Kidney (tissue), 14 donors: ENCODE results near the gene MOGAT2. TPM values are rescaled to one million over a fixed set of nuclear protein-coding genes. Genes with fewer than 3 reads are reported as not detected.

Source experiments
- DNase-seq, 5 donors: peaks; one replicate each; pipeline ENCODE4 v3.0.0-alpha.2; 2013 to 2020
- FAIRE-seq: peaks from 2 replicates; lab custom pipeline; 2012; peaks lifted over from hg19 to GRCh38; lab: Jason Lieb, UNC
- H3K27ac ChIP-seq, 2 donors: one replicate each; pipeline ENCODE4 v1.7.0; 2013; ENCODE audit warnings: low read depth in 2 of 2, low read length in 2 of 2, inconsistent platforms in 1 of 2
- H3K27me3 ChIP-seq: one replicate; pipeline ENCODE4 v1.7.1; 2013; ENCODE audit warnings: low read length, inconsistent platforms; ENCODE audit not compliant: control insufficient read depth, insufficient read depth
- H3K36me3 ChIP-seq, 3 donors: one replicate each; pipeline versions ENCODE4 v1.7.0 to v1.7.1; 2013; ENCODE audit warnings: low read length in 3 of 3, control low read depth in 1 of 3, inconsistent platforms in 1 of 3; ENCODE audit not compliant: insufficient read depth in 3 of 3, control insufficient read depth in 2 of 3
- H3K4me1 ChIP-seq, 3 donors: one replicate each; pipeline versions ENCODE4 v1.7.0 to v1.7.1; 2013; ENCODE audit warnings: low read length in 3 of 3, inconsistent platforms in 1 of 3, low read depth in 1 of 3; ENCODE audit not compliant: control insufficient read depth in 2 of 3, insufficient read depth in 2 of 3
- H3K4me3 ChIP-seq, 3 donors: one replicate each; pipeline versions ENCODE4 v1.7.0 to v1.8.1; 2013; ENCODE audit warnings: low read length in 3 of 3, control low read depth in 1 of 3, inconsistent platforms in 1 of 3
- H3K9ac ChIP-seq, 3 donors: one replicate each; pipeline versions ENCODE4 v1.7.0 to v1.7.1; 2013; ENCODE audit warnings: low read length in 3 of 3, control low read depth in 1 of 3, inconsistent platforms in 1 of 3
- H3K9me3 ChIP-seq, 3 donors: one replicate each; pipeline versions ENCODE4 v1.7.0 to v1.7.1; 2013; ENCODE audit warnings: low read length in 3 of 3, control low read depth in 1 of 3, inconsistent platforms in 1 of 3; ENCODE audit not compliant: control insufficient read depth in 2 of 3, insufficient read depth in 1 of 3
- intact Hi-C: fragments of 100-400 bp; cut with DNase I; formaldehyde crosslinking; loops from one replicate; pipeline ENCODE4 v1.11.1; 2022
- polyA plus RNA-seq: library from polyadenylated mRNA; stranded (reverse); fragments of 350-450 nt; fragmentation: Illumina TruSeq; extraction: RNeasy Lipid Tissue Mini Kit (QIAGEN cat#74804); gene quantifications from one replicate; pipeline ENCODE4 v1.2.3, GENCODE V29; 2014; ENCODE audit warnings: low read depth, low replicate concordance; ENCODE audit not compliant: insufficient read depth
- total RNA-seq: library from RNA; stranded (reverse); fragmentation: NEBNext Ultra II Directional; extraction: Animal tissue kit (Norgen Biotek cat#: 25700); gene quantifications from one replicate; pipeline ENCODE4 v1.2.1, GENCODE V29; 2021
- TF ChIP-seq, protein P1 (sequence below): IDR thresholded peaks from 3 replicates; pipeline ENCODE4 v1.5.1; 2012; ENCODE audit warnings: mild to moderate bottlenecking, moderate library complexity, borderline replicate concordance; ENCODE audit not compliant: insufficient read depth; ENCODE audit errors: extremely low read depth
- donor health status: control.
- donor health status: control.
- donor health status: control.
- donor health status: control.
- donor health status: control.
- donor health status: DM: yes; HTN: yes; CAD: no.
- donor health status: Normal renal cell carcinoma (clear cell type).

MOGAT2 gene
- total and polyA plus RNA-seq, 2 donors from 2014 or later = 1.1 TPM; not detected in 1

- Histone ChIP-seq H3K27ac (no peak within 1 kb of the TSS), H3K27me3 (peaks cover 3% of the 10 kb centered on the region), H3K4me1 (peaks cover 0 to 10% (median 5%) of the 10 kb centered on the region in 3 donors), H3K9me3 (no peaks in the 10 kb centered on the region), H3K9ac (no peak within 1 kb of the TSS), H3K36me3 (no peaks in the 10 kb centered on the region), H3K4me3 (peak within 1 kb of the TSS; percentile 28 to 56 (median 50))
- intact Hi-C loops = no loop called here
- no peak for FAIRE-seq
- peak; percentile 86 to 93 (median 87) for DNase-seq
- TF ChIP-seq, protein P1, sequence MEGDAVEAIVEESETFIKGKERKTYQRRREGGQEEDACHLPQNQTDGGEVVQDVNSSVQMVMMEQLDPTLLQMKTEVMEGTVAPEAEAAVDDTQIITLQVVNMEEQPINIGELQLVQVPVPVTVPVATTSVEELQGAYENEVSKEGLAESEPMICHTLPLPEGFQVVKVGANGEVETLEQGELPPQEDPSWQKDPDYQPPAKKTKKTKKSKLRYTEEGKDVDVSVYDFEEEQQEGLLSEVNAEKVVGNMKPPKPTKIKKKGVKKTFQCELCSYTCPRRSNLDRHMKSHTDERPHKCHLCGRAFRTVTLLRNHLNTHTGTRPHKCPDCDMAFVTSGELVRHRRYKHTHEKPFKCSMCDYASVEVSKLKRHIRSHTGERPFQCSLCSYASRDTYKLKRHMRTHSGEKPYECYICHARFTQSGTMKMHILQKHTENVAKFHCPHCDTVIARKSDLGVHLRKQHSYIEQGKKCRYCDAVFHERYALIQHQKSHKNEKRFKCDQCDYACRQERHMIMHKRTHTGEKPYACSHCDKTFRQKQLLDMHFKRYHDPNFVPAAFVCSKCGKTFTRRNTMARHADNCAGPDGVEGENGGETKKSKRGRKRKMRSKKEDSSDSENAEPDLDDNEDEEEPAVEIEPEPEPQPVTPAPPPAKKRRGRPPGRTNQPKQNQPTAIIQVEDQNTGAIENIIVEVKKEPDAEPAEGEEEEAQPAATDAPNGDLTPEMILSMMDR = no peak
Observed at GRCh38 chr11:75768112-75768908, 50.7 kb downstream of the MOGAT2 start, which contains the start of gene DGAT2. DGAT2 (plus strand) TSS chr11:75768778; CDS start chr11:75768992, 214 bp downstream.

DNA sequence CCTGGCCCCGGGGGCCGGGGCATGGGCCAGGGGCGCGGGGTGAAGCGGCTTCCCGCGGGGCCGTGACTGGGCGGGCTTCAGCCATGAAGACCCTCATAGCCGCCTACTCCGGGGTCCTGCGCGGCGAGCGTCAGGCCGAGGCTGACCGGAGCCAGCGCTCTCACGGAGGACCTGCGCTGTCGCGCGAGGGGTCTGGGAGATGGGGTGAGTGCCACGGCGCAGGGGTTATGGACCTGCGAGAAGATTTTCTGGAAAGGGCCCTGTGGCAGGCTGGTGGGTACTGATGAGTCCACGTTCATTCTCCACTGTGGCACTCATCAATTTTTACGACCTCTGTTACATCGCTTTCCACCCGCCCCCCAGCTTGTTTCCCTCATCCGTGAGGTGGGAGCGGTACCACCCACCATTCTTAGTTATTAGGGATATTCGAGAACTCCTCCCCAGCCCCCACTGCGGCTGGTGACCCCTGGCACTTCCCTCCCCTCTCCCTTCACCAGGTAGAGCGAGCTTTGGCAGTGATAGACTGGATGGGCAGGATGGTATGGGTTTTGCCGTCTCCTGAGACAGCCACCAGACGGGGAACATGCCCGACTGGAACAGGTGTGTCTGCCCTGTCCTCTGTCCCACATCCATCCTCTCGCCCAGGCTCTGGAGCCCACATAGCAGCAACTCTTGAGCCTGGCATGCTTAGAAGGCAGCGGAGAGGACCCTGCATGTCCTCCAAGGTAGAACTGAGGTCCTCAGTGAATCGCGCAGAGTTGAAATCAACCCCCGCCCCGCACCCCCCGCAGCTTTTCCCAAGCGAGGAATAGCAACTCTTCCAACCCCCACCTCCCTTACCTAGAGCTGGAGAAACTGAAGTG lies 51.5 kb downstream of the MOGAT2 start:
- no peak for FAIRE-seq
- peaks cover 0 to 10% (median 5%) of the 10 kb centered on the region in 3 donors for H3K4me1 ChIP-seq
- intact Hi-C loops = no loop called here
- DNase-seq = peak in 4 of 5 donors; percentile 17 to 69 (median 40)
- H3K9ac ChIP-seq = no peak overlapping the region
- H3K27ac ChIP-seq = no peak overlapping the region
- no peaks in the 10 kb centered on the region for H3K9me3 ChIP-seq
- peak overlapping the region in 2 of 3 donors; percentile 25 to 50 for H3K4me3 ChIP-seq
- TF ChIP-seq, protein P1 = no peak
- peaks cover 3% of the 10 kb centered on the region for H3K27me3 ChIP-seq
- no peaks in the 10 kb centered on the region for H3K36me3 ChIP-seq

DNA sequence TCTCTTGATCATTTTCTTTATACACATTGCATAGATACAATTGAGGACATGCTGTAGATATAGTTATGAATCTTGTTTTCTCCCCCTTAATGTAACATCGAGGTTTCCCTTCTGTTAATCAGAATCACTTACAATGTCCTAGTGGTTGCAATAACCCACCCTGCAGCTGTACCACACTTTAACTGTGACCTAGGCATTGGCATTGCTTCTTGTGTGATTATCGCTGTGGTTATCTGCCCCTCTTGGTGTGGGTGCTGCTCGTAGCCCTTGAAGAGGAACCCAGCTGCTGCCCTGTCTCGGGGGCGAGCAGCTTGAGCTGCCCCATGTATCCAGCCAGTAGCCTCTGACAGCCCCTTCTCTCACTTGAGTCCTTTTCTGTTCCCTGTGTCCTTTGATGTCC lies 52.5 kb downstream of the MOGAT2 start:
- no peaks in the 10 kb centered on the region for H3K9me3 ChIP-seq
- TF ChIP-seq, protein P1 = no peak
- H3K4me1 ChIP-seq = peaks cover 0 to 10% (median 5%) of the 10 kb centered on the region in 3 donors
- FAIRE-seq (no peak), DNase-seq (peak in 1 of 5 donors; percentile 33)
- H3K36me3 ChIP-seq = no peaks in the 10 kb centered on the region
- no peak overlapping the region for H3K4me3 ChIP-seq
- peaks cover 3% of the 10 kb centered on the region for H3K27me3 ChIP-seq
- intact Hi-C loops = no loop called here
- no peak overlapping the region for H3K9ac ChIP-seq
- no peak overlapping the region for H3K27ac ChIP-seq
